ENCODE data around the gene BAZ2B. TPM values are rescaled to one million over a fixed set of nuclear protein-coding genes. Genes with fewer than 3 reads are reported as not detected.

BAZ2B gene
- total RNA-seq, 4 donors from 2014 or later: 104 to 301 (median 157) TPM

- no peaks in the 10 kb centered on the region for H3K27me3 ChIP-seq
- TF ChIP-seq POLR2A (IDR thresholded peaks at IDR 0.05): no peak
- peaks cover 0 to 66% (median 0%) of the 10 kb centered on the region in 3 donors for H3K36me3 ChIP-seq
- no peak overlapping the region for H3K27ac ChIP-seq
- DNase-seq: no peak
- no peak overlapping the region for H3K4me3 ChIP-seq
- no peaks in the 10 kb centered on the region for H3K4me1 ChIP-seq
- no peaks in the 10 kb centered on the region for H3K9me3 ChIP-seq
Observed at GRCh38 chr2:159445307-159445706, 171.0 kb downstream of the BAZ2B start.

GRCh38 chr2:159444754-159445153 is 171.6 kb downstream of the BAZ2B start:
- TF ChIP-seq POLR2A (IDR thresholded peaks at IDR 0.05) (no peak), CTCF (IDR thresholded peaks at IDR 0.05) (no peak)
- Histone ChIP-seq H3K9me3 (no peaks in the 10 kb centered on the region), H3K4me3 (no peak overlapping the region), H3K36me3 (peaks cover 0 to 66% (median 0%) of the 10 kb centered on the region in 3 donors), H3K4me1 (no peaks in the 10 kb centered on the region), H3K27ac (no peak overlapping the region), H3K27me3 (no peaks in the 10 kb centered on the region)
- no peak for DNase-seq

- no peaks in the 10 kb centered on the region for H3K4me1 ChIP-seq
- TF ChIP-seq CTCF (IDR thresholded peaks at IDR 0.05): no peak
- TF ChIP-seq POLR2A (IDR thresholded peaks at IDR 0.05): no peak
- H3K9me3 ChIP-seq: no peaks in the 10 kb centered on the region
- H3K27ac ChIP-seq: no peak overlapping the region
- H3K36me3 ChIP-seq: peaks cover 0 to 86% (median 0%) of the 10 kb centered on the region in 3 donors
- no peak overlapping the region for H3K4me3 ChIP-seq
- H3K27me3 ChIP-seq: no peaks in the 10 kb centered on the region
- DNase-seq: no peak
Observed at GRCh38 chr2:159442159-159442852, 174.0 kb downstream of the BAZ2B start.

- Histone ChIP-seq H3K4me3 (no peak overlapping the region), H3K9me3 (no peaks in the 10 kb centered on the region), H3K36me3 (peaks cover 0 to 88% (median 0%) of the 10 kb centered on the region in 3 donors), H3K27ac (no peak overlapping the region), H3K27me3 (no peaks in the 10 kb centered on the region), H3K4me1 (no peaks in the 10 kb centered on the region)
- no peak for DNase-seq
- TF ChIP-seq POLR2A (IDR thresholded peaks at IDR 0.05) (no peak), CTCF (IDR thresholded peaks at IDR 0.05) (no peak)
Observed at GRCh38 chr2:159441182-159441581, 175.2 kb downstream of the BAZ2B start.

- Histone ChIP-seq H3K27ac (no peak overlapping the region), H3K4me3 (no peak overlapping the region), H3K9me3 (no peaks in the 10 kb centered on the region), H3K4me1 (no peaks in the 10 kb centered on the region), H3K27me3 (no peaks in the 10 kb centered on the region), H3K36me3 (peaks cover 0 to 76% (median 6%) of the 10 kb centered on the region in 3 donors)
- no peak for TF ChIP-seq POLR2A (IDR thresholded peaks at IDR 0.05)
- no peak for TF ChIP-seq CTCF (IDR thresholded peaks at IDR 0.05)
- DNase-seq: no peak
Observed at GRCh38 chr2:159439421-159439820, 176.9 kb downstream of the BAZ2B start.

- H3K4me3 ChIP-seq: no peak overlapping the region
- H3K27ac ChIP-seq: no peak overlapping the region
- H3K27me3 ChIP-seq: no peaks in the 10 kb centered on the region
- no peak for TF ChIP-seq POLR2A (IDR thresholded peaks at IDR 0.05)
- TF ChIP-seq CTCF (IDR thresholded peaks at IDR 0.05): no peak
- H3K36me3 ChIP-seq: peaks cover 0 to 70% (median 7%) of the 10 kb centered on the region in 3 donors
- no peaks in the 10 kb centered on the region for H3K4me1 ChIP-seq
- no peak for DNase-seq
- no peaks in the 10 kb centered on the region for H3K9me3 ChIP-seq
Observed at GRCh38 chr2:159438720-159439353, 177.5 kb downstream of the BAZ2B start.
